Lung (tissue), 12 donors: Measurements from ENCODE around the gene KRTAP10-7. TPM values are rescaled to one million over a fixed set of nuclear protein-coding genes. Genes with fewer than 3 reads are reported as not detected.
"Not testable (repeated sequence)": the region's sequence is repeated elsewhere in the genome, so short reads cannot be mapped to it uniquely, and the experiment has no call there.

Experiments
- ATAC-seq: fragments of 200-7000 bp; cut with Tn5 transposase; one replicate; pipeline ENCODE4 v1.9.1; 2020; ENCODE audit warnings: moderate number of reproducible peaks; ENCODE audit not compliant: insufficient read depth, low FRiP score
- DNase-seq, 3 donors: peaks; one replicate each; pipeline ENCODE4 v3.0.0-alpha.2; 2013 to 2017
- H3K27ac ChIP-seq, 2 donors: one replicate each; pipeline ENCODE4 v1.5.1; 2013; ENCODE audit warnings: mild to moderate bottlenecking in 2 of 2, moderate library complexity in 2 of 2, control low read depth in 1 of 2, inconsistent platforms in 1 of 2, low read depth in 1 of 2, low read length in 1 of 2
- H3K27me3 ChIP-seq, 3 donors: one replicate each; pipeline ENCODE4 v1.5.1; 2013; ENCODE audit warnings: low read length in 2 of 3; ENCODE audit not compliant: control insufficient read depth in 3 of 3, insufficient read depth in 3 of 3
- H3K36me3 ChIP-seq, 4 donors: one replicate each; pipeline ENCODE4 v1.5.1; 2013; ENCODE audit warnings: low read length in 4 of 4, mild to moderate bottlenecking in 1 of 4, moderate library complexity in 1 of 4; ENCODE audit not compliant: control insufficient read depth in 4 of 4, insufficient read depth in 4 of 4
- H3K4me1 ChIP-seq, 5 donors: one replicate each; pipeline ENCODE4 v1.5.1; 2013; ENCODE audit warnings: low read length in 5 of 5, mild to moderate bottlenecking in 2 of 5, moderate library complexity in 1 of 5; ENCODE audit not compliant: control insufficient read depth in 5 of 5, insufficient read depth in 5 of 5
- H3K4me3 ChIP-seq: one replicate; pipeline ENCODE4 v1.5.1; 2013; ENCODE audit warnings: mild to moderate bottlenecking, control low read depth, moderate library complexity
- H3K9ac ChIP-seq, 2 donors: one replicate each; pipeline ENCODE4 v1.5.1; 2013; ENCODE audit warnings: low read length in 2 of 2, control low read depth in 1 of 2; ENCODE audit not compliant: insufficient read depth in 1 of 2
- H3K9me3 ChIP-seq, 4 donors: one replicate each; pipeline ENCODE4 v1.5.1; 2013; ENCODE audit warnings: low read length in 3 of 4, mild to moderate bottlenecking in 1 of 4, moderate library complexity in 1 of 4; ENCODE audit not compliant: control insufficient read depth in 4 of 4, insufficient read depth in 3 of 4
- WGBS, 2 donors: extraction: QIAGEN DNeasy Blood & Tissue Kit; methylation state at CpG; one replicate each; pipeline ENCODE4 v1.1.7; 2013; 5-methylcytosine and 5-hydroxymethylcytosine counted together
- polyA plus RNA-seq, 2 donors: library from polyadenylated mRNA; stranded (reverse); fragments of 200-250 nt; gene quantifications; one replicate each; pipeline ENCODE4 v1.2.1, GENCODE V29; 2013
- total RNA-seq, 2 donors: library from RNA; depleted of rRNA in 1 of 2; stranded (reverse); fragments of >200 nt in 1 of 2; gene quantifications; one replicate each; pipeline ENCODE4 v1.2.1, GENCODE V29; 2014 to 2021
- TF ChIP-seq, protein P1 (sequence below): IDR thresholded peaks from 2 replicates; pipeline ENCODE4 v1.5.1; 2012; ENCODE audit warnings: mild to moderate bottlenecking; ENCODE audit errors: control extremely low read depth, extremely low read depth
- donor health status: control.
- donor health status: control.
- donor health status: Bipolar disorder and iron deficiency.
- donor health status: healthy.
- donor health status: DM: yes; HTN: yes; CAD: no.

Gene KRTAP10-7
- total and polyA plus RNA-seq, 4 donors: not detected

- Histone ChIP-seq H3K27ac (no peak overlapping the region), H3K9me3 (peaks cover 0 to 11% (median 5%) of the 10 kb centered on the region in 4 donors), H3K27me3 (peaks cover 0 to 3% (median 0%) of the 10 kb centered on the region in 3 donors), H3K9ac (no peak overlapping the region), H3K4me1 (peaks cover 0 to 5% (median 0%) of the 10 kb centered on the region in 5 donors), H3K36me3 (no peaks in the 10 kb centered on the region), H3K4me3 (no peak overlapping the region)
- ATAC-seq: no peak
- WGBS, 2 donors: 82 to 86% methylated on average over 15 of the region's 15 CpGs
- no peak for DNase-seq
- TF ChIP-seq, protein P1, sequence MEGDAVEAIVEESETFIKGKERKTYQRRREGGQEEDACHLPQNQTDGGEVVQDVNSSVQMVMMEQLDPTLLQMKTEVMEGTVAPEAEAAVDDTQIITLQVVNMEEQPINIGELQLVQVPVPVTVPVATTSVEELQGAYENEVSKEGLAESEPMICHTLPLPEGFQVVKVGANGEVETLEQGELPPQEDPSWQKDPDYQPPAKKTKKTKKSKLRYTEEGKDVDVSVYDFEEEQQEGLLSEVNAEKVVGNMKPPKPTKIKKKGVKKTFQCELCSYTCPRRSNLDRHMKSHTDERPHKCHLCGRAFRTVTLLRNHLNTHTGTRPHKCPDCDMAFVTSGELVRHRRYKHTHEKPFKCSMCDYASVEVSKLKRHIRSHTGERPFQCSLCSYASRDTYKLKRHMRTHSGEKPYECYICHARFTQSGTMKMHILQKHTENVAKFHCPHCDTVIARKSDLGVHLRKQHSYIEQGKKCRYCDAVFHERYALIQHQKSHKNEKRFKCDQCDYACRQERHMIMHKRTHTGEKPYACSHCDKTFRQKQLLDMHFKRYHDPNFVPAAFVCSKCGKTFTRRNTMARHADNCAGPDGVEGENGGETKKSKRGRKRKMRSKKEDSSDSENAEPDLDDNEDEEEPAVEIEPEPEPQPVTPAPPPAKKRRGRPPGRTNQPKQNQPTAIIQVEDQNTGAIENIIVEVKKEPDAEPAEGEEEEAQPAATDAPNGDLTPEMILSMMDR: no peak
Measured at GRCh38 chr21:44636209-44637017, 36.0 kb downstream of the KRTAP10-7 start.

DNA sequence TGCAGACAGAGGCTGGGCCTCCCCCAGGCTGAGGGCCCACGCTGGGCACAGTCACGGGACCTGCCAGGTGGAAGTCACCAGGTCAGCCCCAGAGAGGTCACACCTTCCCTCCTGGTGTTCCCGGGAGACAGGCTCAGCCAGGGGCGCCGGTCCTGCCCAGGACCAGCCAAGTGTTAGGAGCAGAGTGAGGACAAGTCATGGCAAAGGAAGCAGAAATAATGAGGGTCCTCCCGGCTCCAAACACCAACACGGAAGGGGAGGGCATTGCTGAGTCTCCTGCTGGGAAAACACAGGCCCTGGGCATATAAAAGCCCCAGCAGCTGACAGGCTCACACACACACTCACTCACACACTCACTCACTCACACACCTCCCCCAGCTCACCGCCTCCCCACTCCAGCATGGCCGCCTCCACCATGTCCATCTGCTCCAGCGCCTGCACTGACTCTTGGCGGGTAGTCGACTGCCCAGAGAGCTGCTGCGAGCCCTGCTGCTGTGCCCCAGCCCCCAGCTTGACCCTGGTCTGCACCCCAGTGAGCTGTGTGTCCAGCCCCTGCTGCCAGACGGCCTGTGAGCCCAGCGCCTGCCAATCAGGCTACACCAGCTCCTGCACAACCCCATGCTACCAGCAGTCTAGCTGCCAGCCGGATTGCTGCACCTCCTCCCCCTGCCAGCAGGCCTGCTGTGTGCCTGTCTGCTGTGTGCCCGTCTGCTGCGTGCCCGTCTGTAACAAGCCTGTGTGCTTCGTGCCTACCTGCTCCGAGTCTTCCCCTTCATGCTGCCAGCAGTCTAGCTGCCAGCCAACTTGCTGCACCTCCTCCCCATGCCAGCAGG lies 36.8 kb downstream of the KRTAP10-7 start, which contains the start of gene KRTAP10-10:
KRTAP10-10 (plus strand) TSS at position 339 of the 833 bp plus-strand sequence; CDS start at position 401, 62 bp downstream.
- DNase-seq (peak in 1 of 3 donors; percentile 29), ATAC-seq (no peak)
- Histone ChIP-seq H3K27me3 (peaks cover 0 to 3% (median 0%) of the 10 kb centered on the region in 3 donors), H3K27ac (no peak within 1 kb of the TSS), H3K9me3 (peaks cover 0 to 11% (median 3%) of the 10 kb centered on the region in 4 donors), H3K4me1 (peaks cover 0 to 5% (median 0%) of the 10 kb centered on the region in 5 donors), H3K36me3 (no peaks in the 10 kb centered on the region), H3K4me3 (no peak within 1 kb of the TSS), H3K9ac (no peak within 1 kb of the TSS)
- TF ChIP-seq, protein P1: no peak
- 59 to 64% methylated on average over 18 to 21 of the region's 21 CpGs for WGBS, 2 donors

- not testable (repeated sequence) for H3K4me3 ChIP-seq, H3K9ac ChIP-seq, H3K4me1 ChIP-seq, ATAC-seq, H3K27ac ChIP-seq, H3K36me3 ChIP-seq, H3K27me3 ChIP-seq, DNase-seq
- WGBS, 2 donors: 59 to 67% methylated on average over 11 of the region's 12 CpGs
- peaks cover 0 to 11% (median 3%) of the 10 kb centered on the region in 4 donors for H3K9me3 ChIP-seq
Measured at GRCh38 chr21:44637851-44638348, 37.5 kb downstream of the KRTAP10-7 start.

GRCh38 chr21:44638506-44639330 lies 38.3 kb downstream of the KRTAP10-7 start:
- H3K4me1 ChIP-seq, DNase-seq, H3K4me3 ChIP-seq, ATAC-seq, H3K27me3 ChIP-seq, H3K9ac ChIP-seq, H3K27ac ChIP-seq, H3K36me3 ChIP-seq: not testable (repeated sequence)
- 79 to 83% methylated on average over 20 to 21 of the region's 21 CpGs for WGBS, 2 donors
- peaks cover 0 to 13% (median 3%) of the 10 kb centered on the region in 4 donors for H3K9me3 ChIP-seq
